SKM-1 treated with dmso at 0.1 percent for 144 hours (cell line): ENCODE measurements around the gene GRID1.
"Not testable (repeated sequence)": the region's sequence is repeated elsewhere in the genome, so short reads cannot be mapped to it uniquely, and the experiment has no call there.

ENCODE experiments used
- DNase-seq: peaks from one replicate; lab custom pipeline; 2025; ENCODE audit not compliant: unreplicated experiment; lab: John Stamatoyannopoulos, UW

Gene GRID1

GRCh38 chr10:86055928-86056327 lies 310.7 kb downstream of the GRID1 start:
- DNase-seq, result no peak

- no peak for DNase-seq
Measured at GRCh38 chr10:86053675-86054074, 312.9 kb downstream of the GRID1 start.

- no peak for DNase-seq
Measured at GRCh38 chr10:86051586-86051985, 315.0 kb downstream of the GRID1 start.

- no peak for DNase-seq
Measured at GRCh38 chr10:86049442-86049841, 317.2 kb downstream of the GRID1 start.

- no peak for DNase-seq
Measured at GRCh38 chr10:86048973-86049372, 317.6 kb downstream of the GRID1 start.

- no peak for DNase-seq
Measured at GRCh38 chr10:86048571-86048970, 318.0 kb downstream of the GRID1 start.

GRCh38 chr10:86047588-86047987 lies 319.0 kb downstream of the GRID1 start:
- no peak for DNase-seq

GRCh38 chr10:86046845-86047460 lies 319.6 kb downstream of the GRID1 start:
- no peak for DNase-seq

- no peak for DNase-seq
Measured at GRCh38 chr10:86045896-86046295, 320.7 kb downstream of the GRID1 start.

- DNase-seq, result no peak
Measured at GRCh38 chr10:86044029-86044428, 322.6 kb downstream of the GRID1 start.

- DNase-seq, result no peak
Measured at GRCh38 chr10:86043236-86043635, 323.4 kb downstream of the GRID1 start.

GRCh38 chr10:86042161-86042560 lies 324.4 kb downstream of the GRID1 start:
- no peak for DNase-seq

GRCh38 chr10:86041116-86041515 lies 325.5 kb downstream of the GRID1 start:
- no peak for DNase-seq

- DNase-seq, result no peak
Measured at GRCh38 chr10:86038371-86038770, 328.2 kb downstream of the GRID1 start.

- no peak for DNase-seq
Measured at GRCh38 chr10:86037096-86037495, 329.5 kb downstream of the GRID1 start.

- no peak for DNase-seq
Measured at GRCh38 chr10:86036544-86036831, 330.1 kb downstream of the GRID1 start.

- DNase-seq, result no peak
Measured at GRCh38 chr10:86035791-86036543, 330.6 kb downstream of the GRID1 start.

GRCh38 chr10:86034710-86035109 lies 331.9 kb downstream of the GRID1 start:
- no peak for DNase-seq

- no peak for DNase-seq
Measured at GRCh38 chr10:86033581-86033980, 333.0 kb downstream of the GRID1 start.

- DNase-seq, result not testable (repeated sequence)
Measured at GRCh38 chr10:86032087-86032486, 334.5 kb downstream of the GRID1 start.

- DNase-seq, result no peak
Measured at GRCh38 chr10:86030312-86030711, 336.3 kb downstream of the GRID1 start.

- DNase-seq, result no peak
Measured at GRCh38 chr10:86027346-86027745, 339.2 kb downstream of the GRID1 start.

GRCh38 chr10:86025509-86025908 lies 341.1 kb downstream of the GRID1 start:
- DNase-seq, result no peak
